ENCODE data around the gene CHL1.

GRCh38 chr3:299590-300301, 103.2 kb downstream of the CHL1 start:
- TF ChIP-seq CTCF (IDR thresholded peaks at IDR 0.05; ENCODE audit: low read depth, low read length, poor library complexity, severe bottlenecking) (no peak), EZH2phosphoT487 (IDR thresholded peaks at IDR 0.05; ENCODE audit: borderline replicate concordance, low read length) (no peak)
